Measurements from ENCODE around the gene TESK1. TPM values are rescaled to one million over a fixed set of nuclear protein-coding genes. Genes with fewer than 3 reads are reported as not detected.

The TESK1 gene
- total and polyA plus RNA-seq, 2 donors (not counting 1 experiment from before 2014, with no cell fraction given) = 43.8 to 94.1 TPM

DNA sequence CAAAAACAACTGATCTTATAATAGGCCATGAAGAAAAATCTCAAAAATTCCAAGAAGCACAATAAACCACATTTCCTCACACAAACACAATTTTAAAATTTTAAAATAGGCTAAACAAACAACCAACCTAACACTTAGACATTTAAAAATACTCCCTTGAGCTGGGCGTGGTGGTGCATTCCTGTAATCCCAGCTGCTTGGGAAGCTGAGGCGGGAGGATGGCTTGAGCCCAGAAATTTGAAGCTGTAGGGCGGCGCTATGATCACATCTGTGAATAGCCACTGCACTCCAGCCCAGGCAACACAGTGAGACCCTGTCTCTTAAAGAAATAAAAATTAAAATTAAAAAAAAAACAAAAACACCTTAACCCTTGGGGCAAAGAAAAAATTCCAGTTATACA is 36.9 kb upstream of the TESK1 start:
- POLR2A ChIA-PET = no interaction called here
- peaks cover 19 to 22% of the 10 kb centered on the region in 2 donors for H3K4me1 ChIP-seq (ENCODE audit: control insufficient read depth in 2 of 2, insufficient read depth in 2 of 2, low read length in 2 of 2)
- WGBS (ENCODE audit: insufficient coverage) = 100% methylated on average over 2 of the region's 4 CpGs
- no peaks in the 10 kb centered on the region for H3K9me3 ChIP-seq (ENCODE audit: control extremely low read depth in 1 of 3, control insufficient read depth in 2 of 3, insufficient read depth in 1 of 3, low read length in 2 of 3)
- CTCF ChIA-PET = no interaction called here
- H3K36me3 ChIP-seq (replicated peaks in 1 of 2; ENCODE audit: control extremely low read depth in 1 of 2, control insufficient read depth in 1 of 2, extremely low read depth in 1 of 2, insufficient read depth in 2 of 2, low read length in 1 of 2) = no peaks in the 10 kb centered on the region
- TF ChIP-seq, protein P1, sequence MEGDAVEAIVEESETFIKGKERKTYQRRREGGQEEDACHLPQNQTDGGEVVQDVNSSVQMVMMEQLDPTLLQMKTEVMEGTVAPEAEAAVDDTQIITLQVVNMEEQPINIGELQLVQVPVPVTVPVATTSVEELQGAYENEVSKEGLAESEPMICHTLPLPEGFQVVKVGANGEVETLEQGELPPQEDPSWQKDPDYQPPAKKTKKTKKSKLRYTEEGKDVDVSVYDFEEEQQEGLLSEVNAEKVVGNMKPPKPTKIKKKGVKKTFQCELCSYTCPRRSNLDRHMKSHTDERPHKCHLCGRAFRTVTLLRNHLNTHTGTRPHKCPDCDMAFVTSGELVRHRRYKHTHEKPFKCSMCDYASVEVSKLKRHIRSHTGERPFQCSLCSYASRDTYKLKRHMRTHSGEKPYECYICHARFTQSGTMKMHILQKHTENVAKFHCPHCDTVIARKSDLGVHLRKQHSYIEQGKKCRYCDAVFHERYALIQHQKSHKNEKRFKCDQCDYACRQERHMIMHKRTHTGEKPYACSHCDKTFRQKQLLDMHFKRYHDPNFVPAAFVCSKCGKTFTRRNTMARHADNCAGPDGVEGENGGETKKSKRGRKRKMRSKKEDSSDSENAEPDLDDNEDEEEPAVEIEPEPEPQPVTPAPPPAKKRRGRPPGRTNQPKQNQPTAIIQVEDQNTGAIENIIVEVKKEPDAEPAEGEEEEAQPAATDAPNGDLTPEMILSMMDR (IDR thresholded peaks at IDR 0.05) = no peak
- TF ChIP-seq EZH2 (IDR thresholded peaks at IDR 0.05; ENCODE audit: borderline replicate concordance, insufficient read depth, low read depth, low read length, poor library complexity, severe bottlenecking) = no peak
- no peaks in the 10 kb centered on the region for H3K79me2 ChIP-seq (ENCODE audit: control insufficient read depth, insufficient read depth, low read length)
- H3K4me3 Mint-ChIP-seq = no peak overlapping the region
- H3K27me3 ChIP-seq (replicated peaks in 1 of 4; ENCODE audit: control extremely low read depth in 1 of 4, control insufficient read depth in 3 of 4, insufficient read depth in 4 of 4, low read length in 3 of 4) = no peaks in the 10 kb centered on the region
- H3K27ac ChIP-seq (ENCODE audit: low read length in 2 of 2) = no peak overlapping the region
- H2AFZ ChIP-seq (ENCODE audit: insufficient read depth, low read depth, low read length, poor library complexity, severe bottlenecking) = no peak overlapping the region
- intact Hi-C loops (cut with micrococcal nuclease) = no loop called here
- DNase-seq (no peak), ATAC-seq (ENCODE audit: low read depth) (no peak)
- H3K9me3 Mint-ChIP-seq (ENCODE audit: insufficient read depth) = no peaks in the 10 kb centered on the region
- no peaks in the 10 kb centered on the region for H4K20me1 ChIP-seq (ENCODE audit: control insufficient read depth, insufficient read depth, low read length, poor library complexity, severe bottlenecking)
- H3K27ac Mint-ChIP-seq = no peak overlapping the region
- no peak overlapping the region for H3K4me3 ChIP-seq (ENCODE audit: control extremely low read depth in 1 of 5, extremely low read depth in 1 of 5, insufficient read depth in 1 of 5, low read depth in 2 of 5, low read length in 4 of 5)
- peaks cover 27% of the 10 kb centered on the region for H3K4me1 Mint-ChIP-seq
- H3K4me2 ChIP-seq (replicated peaks; ENCODE audit: low read depth, low read length, poor library complexity, severe bottlenecking) = no peak overlapping the region
- H3K27me3 Mint-ChIP-seq = no peaks in the 10 kb centered on the region
- no peak overlapping the region for H3K9ac ChIP-seq (ENCODE audit: low read length)

DNA sequence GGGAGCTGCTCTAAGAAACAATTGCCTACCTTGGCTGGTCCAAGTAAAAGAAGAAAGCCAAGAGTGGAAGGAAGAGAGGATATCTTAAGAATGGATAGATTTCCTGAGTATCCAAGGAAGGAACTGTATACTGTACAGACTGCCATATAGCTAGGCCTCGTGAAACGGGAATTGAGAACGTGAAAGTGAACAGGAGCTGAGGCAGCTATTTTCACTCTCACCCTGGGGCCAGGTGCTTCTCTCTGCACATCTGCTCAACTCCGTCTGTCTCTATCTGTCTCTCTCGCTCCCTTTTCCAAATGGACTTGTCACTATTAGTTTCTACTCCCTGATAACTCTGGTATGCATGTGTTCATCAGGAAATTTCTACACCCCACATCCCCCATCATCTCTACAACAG is 35.9 kb upstream of the TESK1 start:
- Histone ChIP-seq H3K4me1 (ENCODE audit: control insufficient read depth in 2 of 2, insufficient read depth in 2 of 2, low read length in 2 of 2) (peaks cover 19 to 22% of the 10 kb centered on the region in 2 donors), H3K4me2 (replicated peaks; ENCODE audit: low read depth, low read length, poor library complexity, severe bottlenecking) (peak overlapping the region; percentile 15), H3K4me3 (ENCODE audit: control extremely low read depth in 1 of 5, extremely low read depth in 1 of 5, insufficient read depth in 1 of 5, low read depth in 2 of 5, low read length in 4 of 5) (no peak overlapping the region), H3K27me3 (replicated peaks in 1 of 4; ENCODE audit: control extremely low read depth in 1 of 4, control insufficient read depth in 3 of 4, insufficient read depth in 4 of 4, low read length in 3 of 4) (no peaks in the 10 kb centered on the region), H3K79me2 (ENCODE audit: control insufficient read depth, insufficient read depth, low read length) (no peaks in the 10 kb centered on the region), H2AFZ (ENCODE audit: insufficient read depth, low read depth, low read length, poor library complexity, severe bottlenecking) (no peak overlapping the region), H4K20me1 (ENCODE audit: control insufficient read depth, insufficient read depth, low read length, poor library complexity, severe bottlenecking) (no peaks in the 10 kb centered on the region), H3K9me3 (ENCODE audit: control extremely low read depth in 1 of 3, control insufficient read depth in 2 of 3, insufficient read depth in 1 of 3, low read length in 2 of 3) (no peaks in the 10 kb centered on the region), H3K9ac (ENCODE audit: low read length) (no peak overlapping the region), H3K27ac (ENCODE audit: low read length in 2 of 2) (peak overlapping the region in 1 of 2 donors; percentile 43), H3K36me3 (replicated peaks in 1 of 2; ENCODE audit: control extremely low read depth in 1 of 2, control insufficient read depth in 1 of 2, extremely low read depth in 1 of 2, insufficient read depth in 2 of 2, low read length in 1 of 2) (no peaks in the 10 kb centered on the region)
- H3K9me3 Mint-ChIP-seq (ENCODE audit: insufficient read depth) = no peaks in the 10 kb centered on the region
- H3K4me1 Mint-ChIP-seq = peaks cover 24% of the 10 kb centered on the region
- peak overlapping the region; percentile 44 for H3K4me3 Mint-ChIP-seq
- ChIA-PET POLR2A (interaction anchor here (0.6 kb wide), 1 partner anchor 52 kb away, joined by 3 read pairs; no protein-coding TSS in a partner anchor), CTCF (interaction anchor here (1.1 to 1.4 kb wide), 3 partner anchors 16 to 88 kb away, joined by 3 to 4 read pairs (median 3); no protein-coding TSS in a partner anchor)
- ATAC-seq (ENCODE audit: low read depth) = no peak
- TF ChIP-seq, protein P1 (IDR thresholded peaks at IDR 0.05) = no peak
- no peak for TF ChIP-seq EZH2 (IDR thresholded peaks at IDR 0.05; ENCODE audit: borderline replicate concordance, insufficient read depth, low read depth, low read length, poor library complexity, severe bottlenecking)
- H3K27ac Mint-ChIP-seq = peak overlapping the region; percentile 81
- WGBS (ENCODE audit: insufficient coverage) = 71% methylated on average over 4 of the region's 5 CpGs
- DNase-seq = no peak
- no peaks in the 10 kb centered on the region for H3K27me3 Mint-ChIP-seq
- intact Hi-C loops (cut with micrococcal nuclease) = no loop called here

All from B cell (primary cell).